ENCODE results near the gene ZNF813.
A peak's percentile ranks its signal among the peaks of the same experiment; 100 is the strongest.
"Not testable (repeated sequence)": the region's sequence is repeated elsewhere in the genome, so short reads cannot be mapped to it uniquely, and the experiment has no call there.

ZNF813 gene

GRCh38 chr19:53463263-53463662 lies 4.3 kb upstream of the ZNF813 start:
- H3K4me1 Mint-ChIP-seq (ENCODE audit: low read depth), result peaks cover 6% of the 10 kb centered on the region
- peaks cover 21% of the 10 kb centered on the region for H3K9me3 Mint-ChIP-seq (ENCODE audit: low read depth)
- H3K27ac Mint-ChIP-seq, result no peak overlapping the region
- H3K36me3 Mint-ChIP-seq, result peaks cover 26% of the 10 kb centered on the region
- H3K4me3 Mint-ChIP-seq, result no peak overlapping the region
- peaks cover 5% of the 10 kb centered on the region for H3K27me3 Mint-ChIP-seq

- Mint-ChIP-seq H3K4me3 (peak overlapping the region; percentile 91), H3K4me1 (ENCODE audit: low read depth) (peaks cover 22% of the 10 kb centered on the region), H3K36me3 (peaks cover 26% of the 10 kb centered on the region), H3K9me3 (ENCODE audit: low read depth) (peaks cover 4% of the 10 kb centered on the region), H3K27me3 (peaks cover 5% of the 10 kb centered on the region), H3K27ac (peak overlapping the region; percentile 87)
These were observed 628 bp upstream of the ZNF813 start for GRCh38 chr19:53466726-53467484.

GRCh38 chr19:53468628-53469027 lies 1.1 kb downstream of the ZNF813 start:
- H3K27ac Mint-ChIP-seq, result peak overlapping the region; percentile 38

GRCh38 chr19:53471916-53472315 lies 4.4 kb downstream of the ZNF813 start:
- no peak overlapping the region for H3K27ac Mint-ChIP-seq
- no peaks in the 10 kb centered on the region for H3K27me3 Mint-ChIP-seq
- H3K9me3 Mint-ChIP-seq (ENCODE audit: low read depth), result peaks cover 7% of the 10 kb centered on the region
- H3K36me3 Mint-ChIP-seq, result peaks cover 53% of the 10 kb centered on the region
- peaks cover 22% of the 10 kb centered on the region for H3K4me1 Mint-ChIP-seq (ENCODE audit: low read depth)
- no peak overlapping the region for H3K4me3 Mint-ChIP-seq

More at GRCh38 chr19:53468628-53469027, 1.1 kb downstream of the ZNF813 start:
- not testable (repeated sequence) for H3K9me3 Mint-ChIP-seq (ENCODE audit: low read depth); H3K27me3 Mint-ChIP-seq
- peaks cover 22% of the 10 kb centered on the region for H3K4me1 Mint-ChIP-seq (ENCODE audit: low read depth)
- peak overlapping the region; percentile 91 for H3K4me3 Mint-ChIP-seq
- peaks cover 32% of the 10 kb centered on the region for H3K36me3 Mint-ChIP-seq

- H3K36me3 Mint-ChIP-seq, result peaks cover 68% of the 10 kb centered on the region
- H3K4me1 Mint-ChIP-seq (ENCODE audit: low read depth); H3K4me3 Mint-ChIP-seq; H3K27ac Mint-ChIP-seq; H3K27me3 Mint-ChIP-seq: not testable (repeated sequence)
- H3K9me3 Mint-ChIP-seq (ENCODE audit: low read depth), result peaks cover 14% of the 10 kb centered on the region
These were observed 7.3 kb downstream of the ZNF813 start for GRCh38 chr19:53474832-53475231.

DNA sequence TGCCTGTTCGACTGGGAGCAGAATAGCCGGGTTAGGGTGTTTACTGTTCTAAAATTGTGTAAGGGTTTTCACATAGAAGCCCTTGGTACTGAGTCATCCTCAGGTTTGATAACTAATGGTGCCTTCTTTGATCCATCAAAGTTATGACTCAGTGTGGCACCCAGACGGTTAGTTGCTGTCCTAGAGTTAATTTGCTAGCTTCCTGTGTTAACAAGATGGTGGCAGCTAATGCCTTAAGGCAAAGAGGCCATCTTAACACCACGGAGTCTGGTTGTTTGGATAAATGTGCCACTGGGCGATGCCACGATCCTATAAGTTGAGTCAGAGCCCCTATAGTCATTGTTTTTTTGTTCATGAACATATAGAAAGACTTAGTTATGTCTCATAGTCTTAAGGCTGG lies 7.9 kb downstream of the ZNF813 start:
- not testable (repeated sequence) for H3K27me3 Mint-ChIP-seq; H3K27ac Mint-ChIP-seq; H3K4me3 Mint-ChIP-seq; H3K4me1 Mint-ChIP-seq (ENCODE audit: low read depth)
- Mint-ChIP-seq H3K9me3 (ENCODE audit: low read depth) (peaks cover 16% of the 10 kb centered on the region), H3K36me3 (peaks cover 67% of the 10 kb centered on the region)

DNA sequence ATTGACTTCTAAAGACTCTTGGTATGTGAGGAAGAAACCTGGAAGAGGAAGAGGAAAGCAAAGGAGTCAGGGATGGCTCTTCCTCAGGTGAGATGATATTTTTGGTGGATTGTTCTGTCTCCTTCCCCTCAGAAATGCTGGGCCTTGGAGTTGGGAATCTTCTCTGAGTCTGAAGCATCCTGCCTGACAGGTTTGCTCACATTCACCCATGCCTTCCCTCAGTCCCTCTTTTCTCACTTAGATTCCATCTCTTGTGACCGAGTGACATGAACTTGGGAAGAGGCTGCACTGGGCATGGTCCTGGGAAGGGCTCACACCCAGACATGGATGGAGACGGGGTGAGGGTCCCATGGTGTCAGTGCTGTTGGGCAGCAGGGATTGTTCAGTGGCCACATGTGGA lies 16.2 kb downstream of the ZNF813 start:
- Mint-ChIP-seq H3K9me3 (ENCODE audit: low read depth) (peaks cover 20% of the 10 kb centered on the region), H3K36me3 (peaks cover 70% of the 10 kb centered on the region)
- H3K27me3 Mint-ChIP-seq; H3K27ac Mint-ChIP-seq; H3K4me3 Mint-ChIP-seq; H3K4me1 Mint-ChIP-seq (ENCODE audit: low read depth): not testable (repeated sequence)

DNA sequence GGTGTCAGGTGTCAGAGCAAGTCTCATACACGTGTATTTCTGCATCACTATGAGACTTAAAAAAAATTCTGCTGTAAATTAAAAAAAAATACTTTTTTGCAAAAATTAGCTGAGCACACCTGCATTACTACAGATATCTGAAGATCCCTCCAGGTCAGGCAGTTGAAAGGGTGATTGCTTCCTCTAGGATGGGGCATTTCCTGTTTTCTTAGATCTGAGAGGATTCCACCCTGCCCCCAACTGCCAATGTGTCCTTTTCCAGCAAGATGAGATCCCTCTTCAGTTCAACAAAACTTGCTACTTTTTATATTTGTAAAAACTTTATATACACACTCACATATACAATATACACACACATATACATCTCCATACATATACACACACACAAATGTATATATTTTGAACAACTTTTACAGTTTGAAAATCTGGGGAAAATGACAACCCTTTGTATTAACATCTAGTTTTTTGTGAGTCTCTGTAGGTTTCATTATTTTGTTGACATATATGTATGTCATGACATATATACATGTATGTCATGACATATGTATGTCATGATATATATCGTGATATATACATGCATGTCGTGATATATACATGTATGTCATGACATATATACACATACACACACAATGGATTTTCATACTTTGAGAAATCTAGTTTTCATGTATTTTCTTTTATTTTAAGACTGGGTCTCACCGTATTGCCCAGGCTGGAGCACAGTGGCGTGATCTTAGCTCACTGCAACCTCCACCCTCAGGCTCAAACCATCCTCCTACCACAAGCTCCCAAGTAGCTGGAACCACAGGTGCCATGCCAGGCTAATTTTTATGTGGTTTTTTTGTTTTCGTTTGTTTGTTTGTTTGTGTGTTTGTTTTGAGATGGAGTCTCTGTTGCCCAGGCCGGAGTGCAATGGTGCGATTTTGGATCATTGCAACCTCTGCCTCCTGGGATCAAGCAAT lies 17.8 kb downstream of the ZNF813 start:
- no peaks in the 10 kb centered on the region for H3K4me1 Mint-ChIP-seq (ENCODE audit: low read depth)
- H3K9me3 Mint-ChIP-seq (ENCODE audit: low read depth), result peaks cover 18% of the 10 kb centered on the region
- H3K27ac Mint-ChIP-seq, result no peak overlapping the region
- peaks cover 67% of the 10 kb centered on the region for H3K36me3 Mint-ChIP-seq
- H3K27me3 Mint-ChIP-seq, result no peaks in the 10 kb centered on the region
- H3K4me3 Mint-ChIP-seq, result no peak overlapping the region

- H3K4me1 Mint-ChIP-seq (ENCODE audit: low read depth), result no peaks in the 10 kb centered on the region
- H3K36me3 Mint-ChIP-seq, result peaks cover 62% of the 10 kb centered on the region
- peaks cover 39% of the 10 kb centered on the region for H3K9me3 Mint-ChIP-seq (ENCODE audit: low read depth)
- H3K27ac Mint-ChIP-seq, result no peak overlapping the region
- H3K4me3 Mint-ChIP-seq, result no peak overlapping the region
- H3K27me3 Mint-ChIP-seq, result no peaks in the 10 kb centered on the region
These were observed 24.6 kb downstream of the ZNF813 start for GRCh38 chr19:53492153-53492552.

DNA sequence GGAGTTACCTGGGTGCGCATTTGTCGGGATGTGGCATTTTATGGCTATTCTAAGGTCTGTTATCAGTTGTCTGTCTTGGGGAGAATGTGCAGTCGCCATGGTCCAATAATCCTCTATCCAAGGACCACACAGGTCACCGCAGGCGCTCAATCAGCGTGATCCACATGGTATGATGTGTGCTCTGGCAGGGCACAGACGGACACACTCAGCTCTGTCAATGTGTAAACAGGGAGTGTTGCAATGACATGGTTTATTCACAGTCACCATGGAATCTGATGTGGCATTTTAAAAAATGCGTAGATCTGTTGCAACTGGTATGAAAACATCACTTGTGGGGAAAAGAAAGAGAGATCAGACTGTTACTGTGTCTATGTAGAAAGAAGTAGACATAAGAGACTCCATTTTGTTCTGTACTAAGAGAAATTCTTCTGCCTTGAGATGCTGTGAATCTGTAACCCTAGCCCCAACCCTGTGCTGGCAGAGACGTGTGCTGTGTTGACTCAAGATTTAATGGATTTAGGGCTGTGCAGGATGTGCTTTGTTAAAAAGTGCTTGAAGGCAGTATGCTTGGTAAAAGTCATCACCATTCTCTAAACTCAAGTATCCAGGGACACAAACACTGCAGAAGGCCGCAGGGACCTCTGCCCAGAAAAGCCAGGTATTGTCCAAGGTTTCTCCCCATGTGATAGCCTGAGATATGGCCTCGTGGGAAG lies 29.9 kb downstream of the ZNF813 start:
- H3K36me3 Mint-ChIP-seq, result peaks cover 35% of the 10 kb centered on the region
- H3K4me1 Mint-ChIP-seq (ENCODE audit: low read depth); H3K27me3 Mint-ChIP-seq; H3K4me3 Mint-ChIP-seq; H3K27ac Mint-ChIP-seq: not testable (repeated sequence)
- peaks cover 31% of the 10 kb centered on the region for H3K9me3 Mint-ChIP-seq (ENCODE audit: low read depth)

DNA sequence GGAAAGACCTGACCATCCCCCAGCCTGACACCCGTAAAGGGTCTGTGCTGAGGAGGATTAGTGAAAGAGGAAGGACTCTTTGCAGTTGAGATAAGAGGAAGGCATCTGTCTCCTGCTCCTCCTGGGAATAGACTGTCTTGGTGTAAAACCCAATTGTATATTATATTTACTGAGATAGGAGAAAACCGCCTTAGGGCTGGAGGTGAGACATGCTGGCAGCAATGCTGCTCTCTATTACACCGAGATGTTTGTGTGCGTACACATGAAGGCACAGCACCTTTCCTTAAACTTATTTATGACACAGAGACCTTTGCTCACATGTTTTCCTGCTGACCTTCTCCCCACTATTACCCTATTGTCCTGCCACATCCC lies 30.5 kb downstream of the ZNF813 start:
- Mint-ChIP-seq H3K36me3 (peaks cover 30% of the 10 kb centered on the region), H3K9me3 (ENCODE audit: low read depth) (peaks cover 27% of the 10 kb centered on the region)
- not testable (repeated sequence) for H3K27me3 Mint-ChIP-seq; H3K27ac Mint-ChIP-seq; H3K4me3 Mint-ChIP-seq; H3K4me1 Mint-ChIP-seq (ENCODE audit: low read depth)

DNA sequence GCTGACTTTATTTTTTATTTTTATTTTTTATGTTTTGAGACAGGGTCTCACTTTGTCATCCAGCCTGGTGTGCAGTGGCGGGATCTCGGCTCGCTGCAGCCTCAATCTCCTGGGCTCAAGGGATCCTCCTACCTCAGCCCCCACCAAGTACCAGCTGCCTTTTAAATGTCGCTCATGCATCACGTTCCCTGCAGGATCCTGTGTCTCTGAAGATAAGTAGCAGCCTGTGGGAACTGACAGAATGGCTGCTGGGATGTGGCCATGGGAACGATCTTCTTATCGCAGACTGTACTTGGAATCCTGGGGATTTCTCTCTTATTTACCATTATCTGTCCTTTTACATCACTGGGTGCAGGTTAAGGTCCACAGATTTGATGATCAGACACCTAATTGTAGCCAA lies 35.6 kb downstream of the ZNF813 start:
- not testable (repeated sequence) for H3K36me3 Mint-ChIP-seq; H3K4me3 Mint-ChIP-seq; H3K4me1 Mint-ChIP-seq (ENCODE audit: low read depth); H3K27ac Mint-ChIP-seq
- peaks cover 12% of the 10 kb centered on the region for H3K9me3 Mint-ChIP-seq (ENCODE audit: low read depth)
- peaks cover 13% of the 10 kb centered on the region for H3K27me3 Mint-ChIP-seq

DNA sequence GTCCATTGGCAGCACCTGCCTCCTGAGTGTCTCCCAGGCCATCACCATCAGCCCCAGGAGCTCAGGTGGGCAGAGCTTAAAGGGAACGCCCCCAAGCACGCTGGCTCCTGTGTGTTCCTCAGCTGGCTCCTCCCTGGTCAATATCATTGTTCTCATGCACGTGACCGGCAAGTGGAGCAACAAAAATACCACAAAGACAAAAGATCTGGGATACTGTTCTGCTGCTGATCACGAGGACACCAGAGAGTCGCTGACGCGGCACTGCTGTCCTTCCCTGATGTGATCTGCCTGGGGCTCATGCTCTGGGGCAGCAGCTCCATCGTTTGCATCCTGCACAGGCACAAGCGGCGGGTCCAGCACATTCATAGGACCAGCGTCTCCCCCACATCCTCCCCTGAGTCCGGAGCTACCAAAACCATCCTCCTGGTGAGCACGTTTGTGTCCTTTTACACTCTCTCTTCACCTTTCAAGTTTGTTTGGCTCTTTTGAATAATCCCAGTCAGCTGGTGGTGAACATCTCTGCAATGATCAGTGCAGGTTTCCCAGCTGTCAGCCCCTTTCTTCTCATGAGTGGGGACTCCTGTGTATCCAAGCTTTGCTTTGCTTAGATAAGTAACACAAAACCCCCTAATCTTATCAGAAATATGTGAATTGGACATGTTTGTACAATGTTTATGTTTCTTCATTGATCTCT lies 36.3 kb downstream of the ZNF813 start:
- not testable (repeated sequence) for H3K27ac Mint-ChIP-seq; H3K4me3 Mint-ChIP-seq; H3K4me1 Mint-ChIP-seq (ENCODE audit: low read depth); H3K36me3 Mint-ChIP-seq
- Mint-ChIP-seq H3K9me3 (ENCODE audit: low read depth) (peaks cover 12% of the 10 kb centered on the region), H3K27me3 (peaks cover 16% of the 10 kb centered on the region)

- not testable (repeated sequence) for H3K4me1 Mint-ChIP-seq (ENCODE audit: low read depth); H3K36me3 Mint-ChIP-seq; H3K9me3 Mint-ChIP-seq (ENCODE audit: low read depth); H3K4me3 Mint-ChIP-seq; H3K27ac Mint-ChIP-seq
- peaks cover 16% of the 10 kb centered on the region for H3K27me3 Mint-ChIP-seq
These were observed 36.8 kb downstream of the ZNF813 start for GRCh38 chr19:53504365-53504703.
